IMR-90 (cell line): ENCODE results near the gene DCHS2. TPM values are rescaled to one million over a fixed set of nuclear protein-coding genes. Genes with fewer than 3 reads are reported as not detected.

Source experiments
- ATAC-seq: fragments of 200-7000 bp; cut with Tn5 transposase; 2 replicates; pipeline ENCODE4 v1.9.1; 2020; ENCODE audit warnings: low read depth, mild to moderate bottlenecking, moderate library complexity
- BruUV-seq: library from RNA; stranded (reverse); fragments of 400-500 nt; replicated peaks from 2 replicates; lab custom pipeline; 2021; lab: Mats Ljungman, UMichigan
- CTCF ChIA-PET: fragments of 300-600 bp; formaldehyde crosslinking; extraction: SDS; loops from one replicate; lab custom pipeline; 2021; ENCODE audit warnings: antibody characterized with exemption; lab: Yijun Ruan, JAX
- POLR2A ChIA-PET: fragments of 300-600 bp; sonication (Branson Sonifier 250); formaldehyde crosslinking; loops from one replicate; lab custom pipeline; 2022; ENCODE audit warnings: antibody characterized with exemption; ENCODE audit not compliant: unreplicated experiment; lab: Charles Lee
- DNase-seq: peaks from one replicate; pipeline ENCODE4 v3.0.0; 2013
- H2AFZ ChIP-seq: replicated peaks from 2 replicates; pipeline ENCODE3; 2013; ENCODE audit warnings: low read length, mild to moderate bottlenecking; ENCODE audit not compliant: poor library complexity
- H2AK5ac ChIP-seq: 2 replicates; pipeline ENCODE4 v1.6.1; 2013; ENCODE audit warnings: low read depth, low read length, inconsistent platforms
- H2AK9ac ChIP-seq: replicated peaks from 2 replicates; pipeline ENCODE3; 2013; ENCODE audit warnings: mild to moderate bottlenecking, low read depth, low read length, moderate library complexity; ENCODE audit not compliant: poor library complexity
- H2BK120ac ChIP-seq: 2 replicates; pipeline ENCODE4 v1.6.1; 2013; ENCODE audit warnings: low read depth, low read length, inconsistent platforms
- H2BK15ac ChIP-seq: 3 replicates; pipeline ENCODE4 v1.6.1; 2013; ENCODE audit warnings: low read depth, low read length, inconsistent platforms
- H2BK20ac ChIP-seq: 2 replicates; pipeline ENCODE4 v1.6.1; 2013; ENCODE audit warnings: low read depth, mild to moderate bottlenecking, inconsistent platforms, low read length, moderate library complexity
- H2BK5ac ChIP-seq: 2 replicates; pipeline ENCODE4 v1.6.1; 2013; ENCODE audit warnings: mild to moderate bottlenecking, low read depth, low read length, inconsistent platforms; ENCODE audit not compliant: poor library complexity, severe bottlenecking
- H3K14ac ChIP-seq: replicated peaks from 2 replicates; pipeline ENCODE4 v1.6.1; 2013; ENCODE audit warnings: low read depth, low read length, inconsistent platforms
- H3K18ac ChIP-seq: 2 replicates; pipeline ENCODE4 v1.6.1; 2013; ENCODE audit warnings: low read depth, low read length, control low read depth
- H3K23ac ChIP-seq: 2 replicates; pipeline ENCODE4 v1.6.1; 2013; ENCODE audit warnings: low read depth, low read length, inconsistent platforms
- H3K27ac ChIP-seq: 2 replicates; pipeline ENCODE4 v1.5.1; 2013; ENCODE audit warnings: mild to moderate bottlenecking, control low read depth, low read length; ENCODE audit not compliant: insufficient read depth
- H3K27me3 ChIP-seq: 2 replicates; pipeline ENCODE4 v1.6.1; 2013; ENCODE audit warnings: low read length; ENCODE audit not compliant: control insufficient read depth, insufficient read depth
- H3K36me3 ChIP-seq: 2 replicates; pipeline ENCODE4 v1.6.1; 2013; ENCODE audit warnings: low read length, mixed read lengths; ENCODE audit not compliant: control insufficient read depth, insufficient read depth
- H3K4ac ChIP-seq: 2 replicates; pipeline ENCODE4 v1.6.1; 2013; ENCODE audit warnings: low read depth, low read length, inconsistent platforms
- H3K4me1 ChIP-seq: 2 replicates; pipeline ENCODE4 v1.6.1; 2013; ENCODE audit warnings: low read length, mixed read lengths; ENCODE audit not compliant: control insufficient read depth, insufficient read depth
- H3K4me2 ChIP-seq: 2 replicates; pipeline ENCODE4 v1.6.1; 2013; ENCODE audit warnings: low read depth, mild to moderate bottlenecking, control low read depth, low read length, moderate library complexity
- H3K4me3 ChIP-seq: 2 replicates; pipeline ENCODE4 v1.5.1; 2013; ENCODE audit warnings: low read depth, mild to moderate bottlenecking, control low read depth, low read length, moderate library complexity; ENCODE audit not compliant: insufficient read depth
- H3K56ac ChIP-seq: 2 replicates; pipeline ENCODE4 v1.6.1; 2013; ENCODE audit warnings: low read length, inconsistent platforms; ENCODE audit not compliant: insufficient read depth; ENCODE audit errors: extremely low read depth
- H3K79me1 ChIP-seq, 2 experiments: 2 replicates each; pipeline ENCODE4 v1.6.1; 2013; ENCODE audit warnings: low read length in 2 of 2, inconsistent platforms in 1 of 2, low read depth in 1 of 2
- H3K9ac ChIP-seq: 2 replicates; pipeline ENCODE4 v1.6.1; 2013; ENCODE audit warnings: low read depth, low read length, control low read depth
- H3K9me1 ChIP-seq: 2 replicates; pipeline ENCODE4 v1.6.1; 2013; ENCODE audit warnings: low read length, inconsistent platforms; ENCODE audit not compliant: insufficient read depth
- H3K9me3 ChIP-seq: 2 replicates; pipeline ENCODE4 v1.6.1; 2013; ENCODE audit warnings: low read length; ENCODE audit not compliant: control insufficient read depth, insufficient read depth
- H4K20me1 ChIP-seq: 2 replicates; pipeline ENCODE4 v1.6.1; 2013; ENCODE audit warnings: low read length, inconsistent platforms; ENCODE audit not compliant: insufficient read depth
- H4K5ac ChIP-seq: 2 replicates; pipeline ENCODE4 v1.6.1; 2013; ENCODE audit warnings: mild to moderate bottlenecking, low read depth, low read length, control low read depth
- H4K8ac ChIP-seq, 2 experiments: 2 replicates each; pipeline ENCODE4 v1.6.1; 2013; ENCODE audit warnings: low read depth in 2 of 2, low read length in 2 of 2, control low read depth in 1 of 2, inconsistent platforms in 1 of 2
- H4K91ac ChIP-seq: 2 replicates; pipeline ENCODE4 v1.6.1; 2013; ENCODE audit warnings: low read depth, low read length, inconsistent platforms; ENCODE audit not compliant: insufficient read depth
- BHLHE40 ChIP-seq: fragments of 150-350 bp; IDR thresholded peaks from 2 replicates; pipeline ENCODE4 v1.6.1; 2016; ENCODE audit warnings: mild to moderate bottlenecking, low read depth, low read length
- CEBPB ChIP-seq: IDR thresholded peaks from 2 replicates; pipeline ENCODE4 v1.6.1; 2012; ENCODE audit warnings: low read depth, low read length, improper control_type of control experiment
- ELK1 ChIP-seq: fragments of 150-350 bp; IDR thresholded peaks from 2 replicates; pipeline ENCODE4 v1.6.1; 2016; ENCODE audit warnings: low read depth, mild to moderate bottlenecking, low read length, moderate library complexity, borderline replicate concordance
- MAFK ChIP-seq: IDR thresholded peaks from 2 replicates; pipeline ENCODE4 v1.6.1; 2012; ENCODE audit warnings: low read depth, low read length, improper control_type of control experiment
- MXI1 ChIP-seq: IDR thresholded peaks from 2 replicates; pipeline ENCODE4 v1.6.1; 2012; ENCODE audit warnings: low read depth, mild to moderate bottlenecking, low read length, moderate library complexity, borderline replicate concordance
- NFE2L2 ChIP-seq: fragments of 150-350 bp; IDR thresholded peaks from 2 replicates; pipeline ENCODE4 v1.6.1; 2016; ENCODE audit warnings: low read depth, mild to moderate bottlenecking, low read length
- POLR2A ChIP-seq: IDR thresholded peaks from 2 replicates; pipeline ENCODE4 v1.6.1; 2012; ENCODE audit warnings: mild to moderate bottlenecking, low read depth, low read length
- RCOR1 ChIP-seq: IDR thresholded peaks from 2 replicates; pipeline ENCODE4 v1.6.1; 2012; ENCODE audit warnings: mild to moderate bottlenecking, low read length, improper control_type of control experiment; ENCODE audit not compliant: insufficient replicate concordance
- SMC3 ChIP-seq: fragments of 150-350 bp; IDR thresholded peaks from 2 replicates; pipeline ENCODE4 v1.6.1; 2016; ENCODE audit warnings: low read depth, mild to moderate bottlenecking, antibody characterized with exemption, low read length, moderate library complexity
- WGBS, 2 experiments: methylation state at CpG; one replicate each; pipeline versions ENCODE4 v1.1.5 to v1.1.7; 2013; ENCODE audit warnings: missing lambda C conversion rate in 2 of 2; ENCODE audit not compliant: insufficient read length in 1 of 2; ENCODE audit errors: extremely low coverage in 2 of 2; 5-methylcytosine and 5-hydroxymethylcytosine counted together
- dilution Hi-C: fragments of 300-500 bp; cut with HindIII; formaldehyde crosslinking; loops from one replicate; pipeline ENCODE4 v1.14.3; 2018; ENCODE audit warnings: low sequenced_read_pairs; ENCODE audit not compliant: unreplicated experiment
- in situ Hi-C: fragments of 300-500 bp; cut with MboI; formaldehyde crosslinking; loops from 3 replicates; pipeline ENCODE4 v1.14.3; 2019; ENCODE audit warnings: low sequenced_read_pairs, inconsistent platforms, mixed read lengths
- intact Hi-C: fragments of 100-400 bp; cut with micrococcal nuclease; formaldehyde crosslinking; loops from 2 replicates; pipeline ENCODE4 v1.10.0; 2022
- polyA plus RNA-seq, 3 experiments: library from polyadenylated mRNA; depleted of rRNA; stranded (reverse); fragments of >200 nt; gene quantifications; 2 replicates each; pipeline ENCODE4 v1.2.3, GENCODE V29; 2012; ENCODE audit warnings: low replicate concordance in 1 of 3
- total RNA-seq: library from RNA; depleted of rRNA; stranded (reverse); fragments of >200 nt; gene quantifications from 2 replicates; pipeline ENCODE4 v1.2.3, GENCODE V29; 2012

Gene DCHS2
- total and polyA plus RNA-seq, 2 of the 4 experiments (the other 2 are of a cell fraction): not detected

- no peak overlapping the region for H2AK5ac ChIP-seq
- H3K56ac ChIP-seq: no peak overlapping the region
- no peak overlapping the region for H2BK20ac ChIP-seq
- no peaks in the 10 kb centered on the region for H3K36me3 ChIP-seq
- no peak overlapping the region for H3K18ac ChIP-seq
- ChIA-PET POLR2A (no interaction called here), CTCF (no interaction called here)
- no peak overlapping the region for H2BK15ac ChIP-seq
- no peaks in the 10 kb centered on the region for H3K9me3 ChIP-seq
- no peak overlapping the region for H4K5ac ChIP-seq
- no peaks in the 10 kb centered on the region for H3K79me1 ChIP-seq
- no peak overlapping the region for H3K14ac ChIP-seq
- in situ Hi-C loops: no loop called here
- H3K9me1 ChIP-seq: no peaks in the 10 kb centered on the region
- H3K23ac ChIP-seq: no peak overlapping the region
- TF ChIP-seq POLR2A: no peak
- no peak for TF ChIP-seq CEBPB
- TF ChIP-seq MAFK: no peak
- no peak for TF ChIP-seq SMC3
- TF ChIP-seq RCOR1: no peak
- no peak for TF ChIP-seq BHLHE40
- no peak for TF ChIP-seq NFE2L2
- TF ChIP-seq MXI1: no peak
- no peak for TF ChIP-seq ELK1
- H3K27ac ChIP-seq: no peak overlapping the region
- 6% methylated on average over 6 of the region's 16 CpGs; no CpG with 5 or more reads in 1 of the 2 experiments for WGBS, 2 experiments
- peak overlapping the region; percentile 15; the same call in 1 of the 2 replicates for H3K4me2 ChIP-seq
- intact Hi-C loops: no loop called here
- no TSS peak for BruUV-seq
- no peak overlapping the region for H3K9ac ChIP-seq
- H4K20me1 ChIP-seq: no peaks in the 10 kb centered on the region
- no peak for DNase-seq
- dilution Hi-C loops: no loop called here
- no peak overlapping the region for H2BK120ac ChIP-seq
- no peaks in the 10 kb centered on the region for H3K4me1 ChIP-seq
- no peak overlapping the region for H3K4me3 ChIP-seq
- no peak overlapping the region for H2BK5ac ChIP-seq
- peaks cover 31% of the 10 kb centered on the region for H3K27me3 ChIP-seq
- H4K91ac ChIP-seq: no peak overlapping the region
- H2AFZ ChIP-seq: no peak overlapping the region
- no peak overlapping the region for H3K4ac ChIP-seq
- H4K8ac ChIP-seq: no peak overlapping the region
- no peak for ATAC-seq
- no peak overlapping the region for H2AK9ac ChIP-seq
These were observed 689 bp upstream of the DCHS2 start for GRCh38 chr4:154492288-154492687.
